OCI-M2 (cell line): ENCODE data around the gene MGAT4A.

Source experiments
- DNase-seq: peaks from one replicate; lab custom pipeline; 2025; ENCODE audit not compliant: unreplicated experiment; lab: John Stamatoyannopoulos, UW

The MGAT4A gene

DNA sequence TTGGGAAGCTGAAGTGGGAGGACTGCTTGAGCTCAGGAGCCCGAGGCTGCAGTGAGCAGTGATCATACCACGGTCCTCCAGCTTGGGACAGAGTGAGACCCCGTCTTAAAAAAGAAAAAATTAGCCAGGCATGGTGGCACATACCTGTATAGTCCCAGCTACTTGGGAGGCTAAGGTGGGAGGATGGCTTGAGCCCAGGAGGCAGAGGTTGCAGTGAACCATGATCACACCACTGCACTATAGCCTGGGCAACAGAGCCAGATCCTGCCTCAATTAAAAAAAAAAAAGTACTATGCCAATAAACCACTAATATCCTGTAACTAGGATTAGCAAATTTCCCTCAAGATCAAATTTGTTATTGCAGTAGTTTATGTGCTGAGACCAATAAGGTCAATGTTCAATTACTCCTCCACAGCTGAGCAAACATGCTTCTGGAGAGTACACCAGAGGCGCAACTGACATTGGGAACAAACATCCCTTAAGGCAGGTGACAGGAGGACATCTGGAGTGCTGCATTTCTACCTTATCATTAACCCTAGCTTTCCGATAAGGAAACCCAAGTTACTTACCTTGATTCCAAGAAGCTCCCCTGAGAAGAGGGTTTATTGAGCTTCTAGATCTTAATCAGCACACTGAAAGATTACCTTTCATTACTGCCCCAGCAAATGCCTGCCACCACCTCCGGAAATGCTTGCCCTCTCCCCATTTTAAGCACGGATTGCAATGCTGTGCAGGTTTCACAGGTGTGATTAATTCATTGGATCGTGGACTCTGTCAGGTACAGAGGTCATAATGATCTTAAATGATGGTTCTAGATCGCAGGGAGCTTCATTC, 26.2 kb downstream of the MGAT4A start:
- DNase-seq, result no peak

DNA sequence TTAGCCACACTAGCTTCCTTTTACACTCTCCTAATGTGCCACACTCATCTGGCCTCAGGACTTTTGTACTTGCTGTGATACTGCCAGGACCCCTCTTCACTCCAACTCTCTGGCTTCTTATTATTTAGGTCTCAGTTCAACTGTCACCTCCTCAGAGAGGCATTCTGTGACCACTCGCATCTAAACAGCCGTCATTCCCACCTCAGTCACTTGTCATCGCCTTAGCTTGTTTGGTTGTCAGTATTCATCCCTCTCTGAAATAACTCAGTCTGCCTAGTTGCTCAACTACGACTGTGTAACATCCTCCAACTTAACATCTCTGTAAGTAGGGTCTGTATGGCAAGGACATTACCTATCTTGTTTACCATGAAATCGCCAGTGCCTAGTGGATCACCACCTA, 27.2 kb downstream of the MGAT4A start:
- DNase-seq, result no peak

DNA sequence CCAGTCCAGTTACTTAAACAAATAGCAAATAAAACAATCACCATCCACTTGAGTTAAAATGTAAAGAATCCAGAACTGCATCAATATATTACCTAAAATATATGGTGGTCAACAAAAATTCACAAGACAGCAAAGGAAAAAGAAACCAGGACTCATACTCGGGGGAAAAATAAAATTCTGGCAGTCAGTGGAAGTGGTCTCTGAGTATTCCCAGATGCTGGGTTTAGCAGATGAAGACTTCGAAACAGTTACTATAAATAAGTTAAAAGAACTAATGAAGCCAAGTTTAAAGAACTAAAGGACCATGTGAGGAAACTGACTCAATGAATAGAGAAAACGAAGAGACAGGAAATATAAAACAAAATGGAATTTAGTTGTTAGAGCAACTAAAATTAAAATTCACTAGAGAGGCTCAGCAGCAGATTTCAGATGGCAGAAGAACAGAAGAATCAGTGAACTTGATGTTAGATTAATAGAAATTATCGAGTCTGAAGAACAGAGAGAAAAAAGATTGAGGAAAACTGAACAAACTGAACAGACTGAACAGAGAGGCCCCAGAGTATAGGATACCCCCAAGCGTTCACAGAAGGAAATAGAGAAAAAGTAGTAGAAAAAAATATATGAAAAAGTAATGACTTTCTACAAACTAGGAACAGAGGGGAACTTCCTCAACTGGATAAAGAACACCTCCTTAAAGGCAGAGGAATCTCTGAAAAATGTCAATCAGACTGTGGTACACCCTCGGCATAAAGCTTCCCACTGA, 27.9 kb downstream of the MGAT4A start:
- DNase-seq, result no peak

DNA sequence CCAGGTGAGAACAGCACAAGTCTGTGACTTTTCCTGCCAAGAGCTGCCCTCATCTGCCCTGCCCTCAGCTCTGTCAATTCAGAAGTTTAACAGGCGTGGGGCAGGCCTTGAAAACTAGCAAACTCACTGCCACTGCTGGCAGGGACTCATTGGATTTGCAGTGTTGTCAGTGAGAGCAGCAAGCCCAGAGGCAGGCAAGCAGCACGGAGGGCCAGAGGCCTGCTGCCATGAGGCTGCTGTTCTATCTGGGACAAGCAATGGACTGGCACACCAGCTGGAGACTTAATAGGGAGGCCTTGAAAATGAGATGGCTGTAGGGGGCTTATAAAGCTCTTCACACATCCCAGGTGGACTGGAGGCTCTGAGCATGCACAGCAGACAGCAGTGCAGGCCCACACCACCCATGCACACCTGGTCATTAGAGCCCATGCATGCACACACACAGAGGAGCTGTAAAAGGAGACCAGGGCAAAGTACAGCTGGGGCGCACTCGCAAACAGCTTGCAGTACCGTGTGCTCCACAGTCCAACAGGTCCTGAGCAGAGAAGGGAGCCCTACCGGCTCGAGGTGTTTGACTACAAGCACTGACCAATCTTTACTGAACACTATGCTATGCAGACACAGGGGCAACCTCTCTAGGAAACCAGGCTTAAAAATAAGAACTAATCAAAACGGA, 28.7 kb downstream of the MGAT4A start:
- DNase-seq, result no peak

DNA sequence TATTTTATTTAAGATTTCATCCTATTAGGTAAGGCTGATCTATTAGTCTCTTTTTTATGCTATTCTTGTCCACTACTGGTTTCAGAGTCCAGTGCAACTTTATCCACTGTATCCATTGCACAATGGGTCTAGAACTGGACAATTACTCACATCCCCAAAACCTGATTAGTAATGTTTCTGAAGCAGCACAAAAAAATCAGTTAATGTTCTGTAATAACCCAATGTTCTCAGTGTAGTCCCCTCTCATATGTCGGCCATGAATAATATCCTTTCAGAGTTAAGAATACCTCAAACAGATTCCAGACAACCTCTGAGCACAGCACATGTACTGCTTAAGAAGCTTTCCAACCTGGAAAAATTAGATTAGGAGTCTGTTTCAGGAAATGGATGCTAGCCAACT, 29.7 kb downstream of the MGAT4A start:
- no peak for DNase-seq

DNA sequence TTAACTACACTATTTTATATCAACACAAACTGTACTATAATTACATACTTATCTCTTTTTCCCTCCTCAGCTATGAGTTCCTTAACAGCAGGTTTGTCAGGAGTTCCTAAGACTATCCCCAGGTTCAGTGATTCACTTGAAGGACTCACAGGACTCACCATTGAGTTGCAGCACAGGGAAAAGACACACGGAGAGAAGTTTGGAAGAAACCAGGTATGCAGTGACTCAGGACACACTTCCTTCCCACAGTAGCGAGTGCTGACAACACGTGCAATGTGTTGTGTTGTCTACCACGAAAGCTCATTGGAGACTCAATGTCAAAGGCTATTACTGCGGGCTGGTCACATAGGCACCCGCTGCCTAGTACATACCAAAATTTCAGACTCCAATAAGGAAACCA, 32.0 kb downstream of the MGAT4A start:
- no peak for DNase-seq

DNA sequence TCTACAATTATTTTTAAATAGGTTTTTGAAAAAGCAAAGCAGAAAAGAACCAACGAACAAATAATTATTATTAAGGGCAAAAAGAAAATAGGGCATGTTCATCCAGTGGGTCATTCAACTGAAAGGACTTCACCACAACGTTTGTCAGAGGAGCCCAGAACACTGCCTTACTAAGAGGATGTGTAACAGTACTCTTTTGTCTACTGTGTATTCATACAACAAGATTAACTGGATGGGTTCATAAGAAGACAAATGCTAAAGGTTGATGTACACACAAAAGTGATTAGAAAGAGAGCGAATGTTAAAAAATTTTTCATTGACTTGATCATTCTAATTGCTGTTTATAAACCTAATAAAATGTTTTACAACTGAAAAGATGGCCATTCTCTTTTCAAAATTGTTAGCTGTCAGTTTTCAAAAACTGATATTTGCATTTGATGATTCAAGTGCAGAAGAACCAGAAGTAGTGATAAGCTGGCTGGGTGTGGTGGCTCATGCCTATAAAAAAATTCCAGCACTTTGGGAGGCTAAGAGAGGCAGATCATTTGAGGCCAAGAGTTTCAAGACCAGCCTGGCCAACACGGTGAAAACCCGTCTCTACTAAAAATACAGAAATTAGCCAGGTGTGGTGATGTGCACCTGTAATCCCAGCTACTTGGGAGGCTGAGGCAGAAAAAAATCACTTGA, 33.1 kb downstream of the MGAT4A start:
- DNase-seq, result no peak

DNA sequence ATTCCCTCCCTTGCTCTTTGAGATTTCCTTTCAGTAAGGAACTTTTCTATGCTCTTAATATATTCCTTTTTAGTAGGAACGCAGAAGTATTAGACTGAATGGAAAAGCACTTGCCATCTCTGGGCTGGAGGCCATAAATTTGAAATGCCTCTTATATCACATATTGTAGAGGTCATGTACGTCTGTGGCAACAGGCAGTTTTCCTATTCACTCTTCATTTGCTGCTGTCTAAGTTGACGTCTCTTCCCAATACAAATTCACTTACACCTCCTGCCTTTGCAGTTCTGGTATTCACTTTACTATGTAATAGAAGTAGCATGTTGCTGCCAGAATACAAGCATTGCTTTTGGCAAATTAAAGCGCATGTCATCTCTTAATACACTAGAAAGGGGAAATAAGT, 34.7 kb downstream of the MGAT4A start:
- no peak for DNase-seq

DNA sequence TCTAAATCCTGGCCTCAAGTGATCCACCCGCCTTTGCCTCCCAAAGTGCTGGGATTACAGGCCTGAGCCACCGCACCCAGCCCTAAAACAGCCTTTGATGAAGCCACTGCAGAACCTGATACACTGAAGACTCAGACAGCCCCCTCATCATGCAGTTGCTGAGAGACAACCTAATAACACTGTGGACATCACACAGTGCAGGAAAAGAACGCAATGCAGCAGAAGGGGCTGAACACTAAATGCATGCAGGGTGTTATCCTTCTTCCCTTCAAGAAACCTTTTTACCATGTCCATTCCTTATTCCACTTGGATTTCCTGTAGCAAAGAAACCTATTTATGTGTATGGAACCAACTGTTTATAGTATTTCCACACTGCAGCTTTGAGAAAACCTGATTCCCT, 35.7 kb downstream of the MGAT4A start:
- DNase-seq, result no peak

DNA sequence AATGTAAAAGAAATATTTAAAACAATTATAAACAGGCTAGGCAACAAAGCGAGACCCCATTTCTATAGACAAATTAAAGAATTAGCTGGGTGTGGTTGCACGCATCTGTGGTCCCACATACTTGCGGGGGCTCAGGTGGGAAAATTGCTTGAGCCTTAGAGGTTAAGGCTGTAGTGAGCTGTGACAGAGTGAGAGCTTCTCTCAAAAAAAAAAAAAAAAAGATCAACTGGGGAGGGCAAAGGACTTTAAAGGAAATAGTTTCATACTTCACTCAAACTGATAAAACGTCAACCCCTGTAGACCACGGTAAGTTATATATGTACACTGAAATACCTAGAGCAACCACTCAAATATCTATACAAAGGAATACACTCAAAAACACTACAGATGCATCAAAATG, 37.5 kb downstream of the MGAT4A start:
- no peak for DNase-seq

DNA sequence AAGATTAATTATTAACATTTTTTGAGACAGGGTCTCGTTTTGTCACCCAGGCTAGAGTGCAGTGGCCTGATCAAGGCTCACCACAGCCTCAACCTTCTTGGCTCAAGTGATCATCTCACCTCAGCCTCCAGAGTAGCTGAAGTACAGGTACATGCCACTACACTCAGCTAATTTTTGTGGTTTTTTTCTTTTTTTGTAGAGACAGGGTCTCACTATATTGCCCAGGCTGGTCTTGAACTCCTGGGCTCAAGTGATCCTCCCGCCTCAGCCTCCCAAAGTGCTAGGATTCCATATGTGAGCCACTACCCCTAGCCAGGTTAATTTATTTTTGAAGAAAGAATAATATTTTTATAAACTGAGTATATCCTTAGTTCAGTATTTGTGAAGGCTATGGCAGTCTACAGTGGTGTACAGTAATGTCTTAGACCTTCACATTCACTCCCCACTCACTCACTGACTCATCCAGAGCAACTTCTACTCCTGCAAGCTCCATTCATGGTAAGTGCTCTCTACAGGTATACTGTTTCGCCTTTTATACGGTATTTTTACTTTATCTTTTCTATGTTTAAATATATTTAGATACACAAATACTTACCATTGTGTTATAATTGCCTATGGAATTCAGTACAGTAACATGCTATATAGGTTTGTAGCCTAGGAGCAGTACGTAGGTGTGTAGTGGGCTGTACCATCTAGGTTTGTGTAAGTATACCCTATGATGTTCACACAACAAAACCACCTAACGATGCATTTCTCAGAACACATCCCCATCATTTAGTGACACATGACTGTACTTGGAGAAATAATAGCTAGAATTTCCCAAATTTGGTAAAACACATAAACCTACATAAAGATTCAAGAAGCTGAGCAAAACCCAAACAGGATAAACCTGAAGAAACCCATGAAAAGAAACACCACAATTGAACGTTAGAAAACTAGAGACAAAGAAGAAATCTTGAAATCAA, 38.6 kb downstream of the MGAT4A start:
- no peak for DNase-seq

DNA sequence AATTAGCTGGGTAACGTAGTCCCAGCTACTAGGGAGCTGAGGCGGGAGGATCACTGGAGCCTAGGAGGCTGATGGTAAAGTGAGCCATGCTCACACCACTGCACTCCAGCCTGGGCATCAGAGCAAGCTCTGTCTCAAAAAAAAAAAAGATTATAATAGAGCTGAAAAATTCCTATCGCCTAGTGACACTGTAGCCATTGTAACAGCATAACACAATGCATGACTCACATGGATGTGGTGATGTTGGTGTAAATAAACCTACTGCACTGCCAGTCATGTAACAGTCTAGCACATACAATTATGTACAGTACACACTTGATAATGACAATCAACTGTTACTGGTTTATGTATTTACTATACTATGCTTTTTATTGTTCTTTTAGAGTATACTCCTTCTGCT, 39.6 kb downstream of the MGAT4A start:
- no peak for DNase-seq

DNA sequence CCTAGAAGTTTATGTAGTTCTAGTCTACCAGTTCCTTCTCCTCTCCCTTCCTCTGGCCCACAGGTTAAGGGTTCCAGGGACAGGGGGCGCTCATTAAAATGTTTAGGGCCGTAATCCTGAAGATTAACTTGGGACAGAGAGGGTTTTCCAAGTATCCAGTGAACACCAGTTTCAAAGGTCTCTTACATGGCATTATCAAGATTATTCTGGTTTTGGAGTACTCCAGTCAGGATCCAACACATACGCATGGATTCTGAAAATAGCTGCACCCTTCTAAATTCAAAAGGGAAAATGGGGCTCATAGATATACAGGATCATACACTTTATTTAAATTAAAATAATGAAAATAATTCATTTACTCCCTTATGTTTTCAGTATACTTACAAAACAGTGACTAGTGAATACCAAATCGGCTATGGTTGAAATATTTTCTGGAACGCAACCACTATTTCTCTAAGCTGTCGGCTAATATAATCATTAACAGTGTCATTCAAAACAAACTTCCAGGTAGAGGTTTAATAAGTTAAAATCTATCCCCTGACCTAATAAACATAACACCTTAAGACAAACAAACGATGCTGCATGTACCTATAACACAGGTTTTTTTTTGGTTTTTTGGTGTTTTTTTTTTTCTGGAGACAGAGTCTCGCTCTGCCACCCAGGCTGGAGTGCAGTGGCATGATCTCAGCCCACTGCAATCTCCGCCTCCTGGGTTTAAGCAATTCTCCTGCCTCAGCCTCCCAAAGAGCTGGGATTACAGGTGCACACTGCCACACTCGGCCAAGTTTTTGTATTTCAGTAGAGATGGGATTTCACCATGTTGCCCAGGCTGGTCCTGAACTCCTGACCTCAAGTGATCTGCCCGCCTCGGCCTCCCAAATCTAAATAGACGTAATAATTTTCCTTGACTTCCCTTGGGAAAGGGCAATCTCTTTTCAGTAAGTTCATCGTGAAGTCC, 44.7 kb downstream of the MGAT4A start:
- no peak for DNase-seq

DNA sequence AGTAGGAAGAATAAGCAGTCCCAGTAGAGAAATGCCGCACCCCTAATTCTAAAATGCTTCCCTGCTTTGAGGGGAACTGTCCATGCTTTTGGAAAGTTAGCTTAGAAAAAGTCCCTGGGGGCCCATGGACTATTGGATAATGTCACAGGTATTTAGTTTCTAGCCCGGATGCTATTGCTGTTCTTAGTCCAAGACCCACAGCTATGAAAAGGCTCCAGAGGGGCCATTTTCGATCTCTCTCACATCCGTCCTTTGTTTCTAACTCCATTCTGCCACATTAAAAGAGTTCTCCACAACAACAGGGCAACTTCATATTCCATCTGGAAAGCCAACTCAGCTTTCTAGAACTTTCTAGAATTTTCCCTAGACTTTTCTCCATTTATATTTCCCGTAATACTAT, 47.2 kb downstream of the MGAT4A start:
- DNase-seq, result no peak

DNA sequence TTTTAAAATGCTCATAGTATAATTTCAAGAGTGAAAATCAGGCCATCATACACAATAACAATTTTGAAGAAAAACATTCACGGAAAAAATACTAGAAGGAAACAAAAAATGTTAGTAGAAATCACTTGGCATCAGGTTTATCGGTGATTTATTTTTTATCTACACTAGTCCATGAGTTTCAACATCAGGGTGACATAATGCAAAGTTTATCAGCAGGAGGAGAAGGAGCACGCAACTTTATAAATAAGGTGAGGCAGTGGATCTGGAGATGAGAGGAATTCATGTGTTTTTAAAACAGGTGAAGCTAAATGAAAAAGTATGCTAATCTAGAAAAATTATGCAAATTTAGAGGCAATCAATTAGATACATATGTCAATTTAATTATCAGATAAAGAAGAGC, 54.2 kb downstream of the MGAT4A start:
- no peak for DNase-seq

DNA sequence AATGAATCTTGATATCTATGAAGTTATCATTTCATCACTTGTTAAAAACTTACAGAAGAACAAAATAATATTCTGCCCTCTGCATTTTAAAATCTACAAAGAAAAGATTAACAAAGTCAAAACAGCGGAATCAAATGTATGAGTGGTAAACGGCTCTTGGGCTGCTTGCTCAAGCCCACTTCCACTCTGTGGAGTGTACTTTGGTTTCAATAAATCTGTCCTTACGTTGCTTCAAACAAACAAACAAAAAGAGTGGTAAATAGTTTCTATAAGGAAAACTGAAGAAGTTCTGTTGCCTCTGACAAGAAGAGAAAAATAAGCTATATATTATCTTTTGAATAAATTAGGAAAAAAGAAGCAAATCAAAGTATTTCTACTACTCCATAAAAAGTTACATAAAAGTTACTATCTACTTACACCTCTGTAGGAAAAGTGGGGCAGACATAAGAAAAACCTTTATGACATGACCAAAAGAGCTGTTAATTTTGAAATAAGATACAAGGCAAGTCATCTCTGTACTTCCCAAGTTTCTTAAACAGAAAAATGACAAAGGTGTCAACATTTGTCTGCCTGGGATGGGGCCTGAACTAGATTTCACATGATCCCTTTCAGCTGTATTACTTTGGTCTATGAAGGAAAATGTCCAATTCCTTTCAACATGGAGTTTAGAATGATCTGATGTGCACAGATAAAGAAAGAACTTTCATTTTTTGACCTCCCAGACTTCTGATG, 56.5 kb downstream of the MGAT4A start:
- no peak for DNase-seq

DNA sequence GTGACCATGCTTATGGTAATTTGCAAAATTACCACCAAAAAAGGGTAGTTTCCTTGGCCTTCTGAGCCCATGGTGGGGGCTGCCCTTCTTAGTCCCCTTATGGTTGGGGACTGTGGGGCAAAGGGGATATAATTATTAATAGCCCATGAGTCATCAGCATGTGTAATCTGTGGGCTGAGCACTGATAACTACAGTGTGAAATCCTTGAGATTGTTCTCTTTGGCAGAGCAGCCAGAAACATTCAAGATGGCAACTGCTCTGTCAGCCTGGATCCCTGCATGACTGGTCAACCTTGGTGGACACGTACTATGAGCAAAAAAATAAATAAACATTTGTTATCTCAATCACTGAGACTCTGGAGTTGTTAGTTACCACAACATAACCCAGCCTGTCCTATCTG, 61.3 kb downstream of the MGAT4A start:
- no peak for DNase-seq

DNA sequence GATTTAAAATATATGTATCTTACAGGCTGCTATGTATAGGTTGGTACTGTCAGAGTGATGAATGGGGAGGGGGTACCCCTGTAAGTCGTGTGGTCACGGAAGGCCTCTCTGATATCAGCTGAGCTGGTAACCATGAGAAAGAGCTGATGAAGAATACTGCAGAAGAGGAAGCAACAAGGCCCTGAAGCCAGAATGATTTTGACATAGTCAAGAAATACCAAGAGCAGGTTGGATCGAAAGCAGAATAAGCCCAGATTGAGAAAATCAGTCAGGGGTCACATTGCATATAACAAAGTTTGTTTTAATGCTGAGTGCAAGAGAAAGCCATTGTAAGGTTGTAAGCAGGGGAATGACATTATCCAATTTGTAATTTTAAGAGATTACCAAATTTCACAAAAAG, 65.3 kb downstream of the MGAT4A start:
- no peak for DNase-seq
